NCI-H748 treated with DMSO at 0.1 percent for 48 hours (cell line): ENCODE measurements around the gene CXCL10.
"Not testable (repeated sequence)": the region's sequence is repeated elsewhere in the genome, so short reads cannot be mapped to it uniquely, and the experiment has no call there.

Experiments used
- DNase-seq: peaks from one replicate; lab custom pipeline; 2025; lab: John Stamatoyannopoulos, UW

CXCL10 gene

GRCh38 chr4:76023389-76023788, at the start of gene CXCL10:
Gene CXCL10, minus strand, starts transcription at chr4:76023497. Its CDS starts 66 bp downstream, at chr4:76023431.
- no peak for DNase-seq

- DNase-seq = no peak
Measured at GRCh38 chr4:76072760-76073159, 49.5 kb upstream of the CXCL10 start.

- DNase-seq = no peak
Measured at GRCh38 chr4:76067652-76068286, 44.5 kb upstream of the CXCL10 start.

- no peak for DNase-seq
Measured at GRCh38 chr4:76066546-76066945, 43.2 kb upstream of the CXCL10 start.

GRCh38 chr4:76061982-76062381, 38.7 kb upstream of the CXCL10 start:
- no peak for DNase-seq

- no peak for DNase-seq
Measured at GRCh38 chr4:76061421-76061820, 38.1 kb upstream of the CXCL10 start.

- no peak for DNase-seq
Measured at GRCh38 chr4:76060506-76060905, 37.2 kb upstream of the CXCL10 start.

GRCh38 chr4:76059750-76060149, 36.5 kb upstream of the CXCL10 start:
- DNase-seq = no peak

GRCh38 chr4:76058888-76059426, 35.7 kb upstream of the CXCL10 start:
- no peak for DNase-seq

GRCh38 chr4:76058302-76058701, 35.0 kb upstream of the CXCL10 start:
- DNase-seq = no peak

- DNase-seq = no peak
Measured at GRCh38 chr4:76055421-76055820, 32.1 kb upstream of the CXCL10 start.

- DNase-seq = no peak
Measured at GRCh38 chr4:76055016-76055415, 31.7 kb upstream of the CXCL10 start.

- DNase-seq = no peak
Measured at GRCh38 chr4:76053730-76054129, 30.4 kb upstream of the CXCL10 start.

- DNase-seq = not testable (repeated sequence)
Measured at GRCh38 chr4:76050560-76051050, 27.3 kb upstream of the CXCL10 start.

- DNase-seq = not testable (repeated sequence)
Measured at GRCh38 chr4:76049860-76050416, 26.6 kb upstream of the CXCL10 start.

- not testable (repeated sequence) for DNase-seq
Measured at GRCh38 chr4:76044686-76045085, 21.4 kb upstream of the CXCL10 start.

GRCh38 chr4:76043306-76043705, 20.0 kb upstream of the CXCL10 start:
- not testable (repeated sequence) for DNase-seq

GRCh38 chr4:76042241-76042998, 19.1 kb upstream of the CXCL10 start:
- not testable (repeated sequence) for DNase-seq

- no peak for DNase-seq
Measured at GRCh38 chr4:76036855-76037254, 13.6 kb upstream of the CXCL10 start.

- no peak for DNase-seq
Measured at GRCh38 chr4:76035799-76036380, 12.6 kb upstream of the CXCL10 start, which contains the start of gene CXCL11. Gene CXCL11, minus strand, starts transcription at chr4:76036070. Its CDS starts 83 bp downstream, at chr4:76035987.

GRCh38 chr4:76035141-76035540, 11.8 kb upstream of the CXCL10 start:
- no peak for DNase-seq

GRCh38 chr4:76029300-76029699, 6.0 kb upstream of the CXCL10 start:
- no peak for DNase-seq
